Measurements from ENCODE around the gene ANAPC2.
"Not testable (repeated sequence)": the region's sequence is repeated elsewhere in the genome, so short reads cannot be mapped to it uniquely, and the experiment has no call there.

ANAPC2 gene

DNA sequence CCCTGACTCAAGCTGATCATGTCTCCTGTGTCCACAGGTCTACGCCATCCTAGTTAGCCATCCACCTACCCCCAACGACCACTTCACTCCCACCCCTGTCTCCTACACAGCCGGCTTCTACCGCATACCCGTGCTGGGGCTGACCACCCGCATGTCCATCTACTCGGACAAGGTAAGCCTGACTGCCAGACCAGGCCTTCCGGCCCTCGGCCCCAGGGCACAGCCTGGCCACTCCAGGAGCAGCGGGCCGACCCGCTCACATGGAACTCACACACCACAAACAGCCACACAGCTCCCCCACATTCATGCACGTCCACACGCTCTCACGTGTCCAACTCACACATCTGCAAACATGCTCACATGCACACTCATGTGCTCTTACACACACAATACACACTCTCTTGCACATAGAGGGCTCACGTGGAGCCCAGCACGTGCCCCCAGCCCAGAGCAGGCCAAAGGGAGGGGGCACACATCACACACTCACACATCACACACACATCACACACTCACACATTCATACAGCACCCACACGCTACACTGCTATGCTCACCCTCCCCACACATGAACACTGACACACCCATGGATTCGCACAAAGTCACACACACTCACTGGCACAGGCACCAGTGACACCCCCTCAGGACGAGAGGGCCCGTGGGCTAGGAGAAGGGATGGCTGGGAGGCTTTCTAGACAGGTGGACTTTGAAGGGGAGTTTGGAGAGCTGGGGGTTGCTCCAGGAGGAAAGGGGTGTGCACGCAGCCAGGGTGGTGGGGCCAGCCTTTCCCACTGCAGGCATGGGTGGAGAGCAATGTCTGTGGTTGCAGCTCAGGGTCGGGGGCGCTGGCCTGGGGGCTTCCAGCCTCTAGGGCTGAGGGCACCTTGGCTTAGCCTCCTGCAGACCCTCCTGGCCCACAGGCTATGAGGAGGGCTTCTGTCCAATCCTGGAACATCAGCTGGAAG is 46.1 kb downstream of the ANAPC2 start:
- DNase-seq, result no peak

DNA sequence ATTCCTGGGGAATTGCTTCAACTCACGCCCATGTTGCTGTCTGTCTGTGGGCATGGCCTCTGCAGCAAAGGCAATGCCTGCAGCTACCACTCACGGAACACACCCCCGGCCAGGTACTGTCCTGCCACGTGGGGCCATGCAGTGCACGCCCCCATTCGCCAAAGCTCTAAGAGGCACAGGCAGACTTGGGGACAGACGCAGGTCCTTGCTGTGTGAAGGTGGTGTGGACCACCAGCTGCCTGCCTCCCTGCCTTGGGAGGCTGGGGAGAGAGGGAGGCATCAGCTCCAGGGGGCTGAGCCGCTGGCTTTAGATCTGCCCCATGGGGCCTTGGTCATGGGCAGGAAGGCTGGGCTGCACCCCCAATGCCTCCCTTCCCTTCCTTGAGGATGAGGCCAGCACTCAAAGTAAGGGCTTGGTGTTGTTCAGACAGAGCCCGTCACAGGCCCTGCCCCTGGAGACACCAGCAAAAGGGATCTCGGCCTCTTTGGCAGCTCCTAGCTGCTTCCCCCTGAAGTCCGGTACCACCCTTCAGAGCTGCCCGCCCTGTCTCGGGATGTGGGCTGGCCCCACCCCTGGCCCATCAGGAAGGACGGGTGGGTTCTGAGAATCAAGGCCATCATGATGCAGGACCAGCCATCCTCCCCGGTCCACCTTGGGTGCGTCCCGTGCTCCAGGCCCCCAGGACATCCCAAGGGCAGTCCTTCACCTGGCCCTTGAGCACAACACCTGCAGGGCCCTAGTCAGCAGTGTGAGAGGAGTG is 47.1 kb downstream of the ANAPC2 start:
- DNase-seq, result no peak

GRCh38 chr9:137140151-137141012 is 48.0 kb downstream of the ANAPC2 start:
- no peak for DNase-seq

GRCh38 chr9:137139468-137140150 is 48.8 kb downstream of the ANAPC2 start:
- no peak for DNase-seq

DNA sequence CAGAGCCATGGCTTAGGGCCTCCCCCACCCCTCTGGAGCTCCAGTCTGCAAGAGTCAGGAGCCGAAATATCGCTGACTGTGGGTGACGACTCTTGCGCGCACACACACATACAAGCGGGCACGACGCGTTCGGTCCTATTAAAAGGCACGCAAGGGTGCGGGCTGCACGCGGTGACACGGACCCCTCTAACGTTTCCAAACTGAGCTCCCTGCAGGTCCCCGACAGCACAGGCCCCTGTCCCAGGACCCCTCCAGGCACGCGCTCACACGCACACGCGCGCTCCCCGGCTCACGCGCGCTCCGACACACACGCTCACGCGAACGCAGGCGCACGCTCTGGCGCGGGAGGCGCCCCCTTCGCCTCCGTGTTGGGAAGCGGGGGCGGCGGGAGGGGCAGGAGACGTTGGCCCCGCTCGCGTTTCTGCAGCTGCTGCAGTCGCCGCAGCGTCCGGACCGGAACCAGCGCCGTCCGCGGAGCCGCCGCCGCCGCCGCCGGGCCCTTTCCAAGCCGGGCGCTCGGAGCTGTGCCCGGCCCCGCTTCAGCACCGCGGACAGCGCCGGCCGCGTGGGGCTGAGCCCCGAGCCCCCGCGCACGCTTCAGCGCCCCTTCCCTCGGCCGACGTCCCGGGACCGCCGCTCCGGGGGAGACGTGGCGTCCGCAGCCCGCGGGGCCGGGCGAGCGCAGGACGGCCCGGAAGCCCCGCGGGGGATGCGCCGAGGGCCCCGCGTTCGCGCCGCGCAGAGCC is 49.5 kb downstream of the ANAPC2 start, which contains the start of gene GRIN1:
Gene GRIN1, plus strand, starts transcription at position 433 of the 746 bp plus-strand sequence. CDS start 333 bp downstream, outside the sequence.
- no peak for DNase-seq

- DNase-seq, result no peak
Observed at GRCh38 chr9:137138058-137138721, 50.2 kb downstream of the ANAPC2 start.

DNA sequence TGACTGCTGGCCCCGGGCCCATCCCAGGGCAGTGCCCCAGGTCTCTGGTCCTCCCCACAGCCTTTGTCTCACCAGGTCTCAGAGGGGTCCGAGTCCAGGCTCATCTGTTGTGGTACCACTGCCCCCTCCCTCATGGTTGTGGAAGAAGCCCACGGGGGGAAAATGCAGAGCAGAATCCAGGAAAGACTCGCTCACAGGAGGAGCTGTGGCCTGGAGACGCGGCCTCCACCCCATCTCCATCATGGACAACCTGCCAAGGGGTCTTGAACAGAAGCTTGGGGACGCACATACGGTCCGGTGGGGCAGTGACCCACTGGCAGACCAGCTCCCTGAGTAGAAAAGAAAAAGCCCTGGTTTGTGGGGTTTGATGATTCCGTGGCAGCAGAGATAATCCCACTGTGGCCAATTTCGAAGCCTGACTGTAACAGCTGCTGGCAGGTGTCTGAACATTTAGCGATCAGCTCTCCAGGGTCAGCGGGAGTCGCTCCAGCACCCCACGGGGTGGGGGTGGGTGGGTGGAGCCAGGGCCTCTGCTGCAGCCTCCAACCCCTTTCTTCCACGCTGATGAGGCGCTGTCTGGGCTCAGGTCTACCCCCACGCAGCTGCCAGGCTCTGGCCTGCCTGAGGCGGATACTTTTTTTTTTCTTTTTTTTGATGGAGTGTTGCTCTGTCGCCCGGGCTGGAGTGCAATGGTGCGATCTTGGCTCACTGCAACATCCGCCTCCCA is 51.3 kb downstream of the ANAPC2 start:
- no peak for DNase-seq

DNA sequence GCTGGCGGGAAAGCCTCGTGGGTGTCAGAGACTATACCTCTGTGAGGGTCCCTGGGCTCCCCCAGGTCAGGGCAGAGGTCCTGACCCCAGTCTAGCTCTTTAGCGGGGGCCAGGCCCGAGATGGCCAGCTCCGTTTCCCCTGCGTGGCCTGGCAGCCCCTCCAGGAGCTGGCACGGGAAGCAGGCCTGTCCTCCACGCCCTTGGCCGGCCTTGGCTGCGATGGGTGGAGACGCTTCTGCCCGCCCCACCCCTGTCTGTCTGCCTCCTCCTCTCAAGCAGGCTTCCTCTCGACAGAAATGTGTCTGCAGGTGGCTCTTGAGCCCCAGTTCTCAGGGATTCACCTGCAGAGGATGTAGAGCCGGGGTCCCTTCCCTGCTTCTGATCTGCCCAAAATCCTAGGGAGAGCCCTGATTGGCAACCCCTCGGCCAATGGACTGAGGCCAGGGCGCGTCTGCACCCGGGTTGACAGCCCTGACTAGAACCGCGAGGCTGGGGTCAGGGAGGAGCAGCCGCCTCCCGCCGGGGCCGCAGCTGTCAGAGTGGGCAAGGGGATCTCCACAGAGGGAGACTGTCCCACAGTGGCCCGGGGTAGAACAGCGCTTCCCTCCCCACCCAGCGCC is 52.0 kb downstream of the ANAPC2 start:
- DNase-seq, result no peak

- DNase-seq, result not testable (repeated sequence)
Observed at GRCh38 chr9:137135154-137135553, 53.2 kb downstream of the ANAPC2 start.

- DNase-seq, result no peak
Observed at GRCh38 chr9:137134191-137134590, 54.2 kb downstream of the ANAPC2 start.

GRCh38 chr9:137130176-137130755 is 58.1 kb downstream of the ANAPC2 start:
- DNase-seq, result no peak

DNA sequence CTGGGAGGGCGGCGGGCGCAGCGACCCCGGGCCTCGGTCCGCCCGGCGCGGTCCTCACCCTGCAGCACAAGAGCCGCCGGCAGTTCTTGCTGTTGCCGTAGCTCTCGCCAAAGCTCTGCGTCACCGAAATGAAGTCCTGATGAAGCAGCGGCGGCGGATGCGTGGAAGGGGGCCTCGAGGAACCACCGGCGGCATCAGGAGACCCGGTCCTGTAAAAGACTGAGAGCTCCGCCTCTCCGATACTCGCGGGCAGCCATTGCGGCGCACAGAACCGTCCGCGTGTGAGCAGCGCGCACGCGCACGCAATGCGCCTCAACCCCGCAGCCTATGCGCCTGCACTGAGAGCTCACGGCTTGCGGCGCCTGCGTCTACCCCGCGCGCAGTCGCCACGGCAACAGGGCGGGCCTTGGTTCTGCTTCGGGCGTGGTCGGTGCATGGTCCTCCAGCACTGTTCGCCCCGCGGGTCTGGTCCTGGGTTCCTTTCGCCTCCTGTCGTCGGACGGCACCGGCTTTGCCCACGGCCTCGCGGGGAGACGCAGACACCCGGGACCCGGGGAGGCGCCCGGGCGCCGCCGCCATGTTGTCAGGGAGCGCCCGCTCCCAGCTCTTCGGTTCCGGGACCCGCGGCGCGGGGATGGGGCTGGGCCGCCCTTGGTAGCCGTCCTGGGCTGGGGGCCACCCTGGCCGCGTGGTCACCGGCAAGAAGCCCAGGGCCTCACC is 58.7 kb downstream of the ANAPC2 start:
- peak; percentile 91 for DNase-seq

DNA sequence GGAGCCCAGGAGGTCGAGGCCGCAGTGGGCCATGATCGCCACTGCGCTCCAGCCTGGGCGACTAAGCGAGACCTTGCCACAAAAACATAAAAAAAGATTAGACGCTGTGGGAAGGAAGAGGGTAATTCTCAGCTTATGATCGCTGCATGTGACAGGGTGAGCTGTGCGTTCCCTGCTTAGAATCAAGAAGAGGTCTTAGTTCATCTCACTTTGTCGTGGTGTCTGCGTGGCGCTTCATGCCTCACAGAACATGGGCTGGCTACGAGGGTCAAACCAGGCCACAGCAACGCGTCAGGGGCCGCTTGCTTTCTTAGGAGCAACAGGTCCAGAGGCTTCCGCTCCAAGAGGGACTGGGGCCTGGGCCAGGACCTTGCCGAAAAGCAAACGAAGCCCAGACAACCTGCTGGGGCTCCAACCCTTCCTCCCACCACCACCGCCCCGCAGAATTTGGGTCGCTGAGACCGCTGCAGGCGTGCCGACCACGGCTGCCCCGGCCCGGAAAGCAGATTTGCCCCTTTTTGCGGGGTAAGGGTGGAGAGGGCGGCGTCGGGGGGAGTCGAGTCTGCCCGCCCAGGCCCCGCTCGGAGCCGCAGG is 59.4 kb downstream of the ANAPC2 start:
- no peak for DNase-seq

DNA sequence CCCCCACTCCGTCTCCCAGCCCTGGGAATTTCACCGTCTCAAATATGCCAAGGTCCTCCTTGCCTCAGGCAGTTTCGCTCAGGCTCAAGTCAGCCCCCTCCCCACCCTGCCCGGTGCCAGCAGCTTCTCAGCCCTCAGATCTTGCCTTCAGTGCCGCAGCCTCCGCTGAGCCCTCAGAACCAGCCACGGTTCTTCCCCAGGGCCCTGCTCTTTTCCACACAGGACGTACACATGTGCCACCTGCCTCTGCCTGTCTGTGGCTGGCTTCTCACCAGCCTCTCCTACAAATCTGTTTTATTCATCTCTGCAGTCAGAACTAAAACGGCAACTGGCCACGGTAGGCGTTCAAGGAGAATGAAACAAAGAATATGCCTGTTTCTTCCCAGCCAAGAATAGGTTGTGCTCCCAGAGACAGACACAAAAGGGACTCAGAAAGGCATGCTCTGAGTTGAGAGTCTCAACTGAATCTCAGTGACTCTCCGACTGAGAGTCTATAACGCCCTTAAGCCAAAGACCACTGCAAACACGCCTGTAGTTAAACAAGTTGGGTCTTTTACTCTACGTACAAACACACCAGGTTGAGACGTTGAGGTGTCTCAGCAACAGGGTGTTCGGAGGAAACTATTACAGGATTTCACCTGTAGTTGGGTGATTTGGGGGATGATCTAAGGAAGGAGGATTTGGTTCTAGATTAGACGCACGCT is 60.0 kb downstream of the ANAPC2 start:
- DNase-seq, result no peak

- no peak for DNase-seq
Observed at GRCh38 chr9:137127301-137128157, 60.8 kb downstream of the ANAPC2 start.

GRCh38 chr9:137126786-137127185 is 61.6 kb downstream of the ANAPC2 start:
- DNase-seq, result no peak

All from right hindlimb (tissue), 1 donor.